Islet of Langerhans (tissue), 1 donor: Measurements from ENCODE around the gene ZNF580.

Experiments
- FAIRE-seq: peaks from one replicate; lab custom pipeline; 2011; peaks lifted over from hg19 to GRCh38; lab: Jason Lieb, UNC

ZNF580 gene

DNA sequence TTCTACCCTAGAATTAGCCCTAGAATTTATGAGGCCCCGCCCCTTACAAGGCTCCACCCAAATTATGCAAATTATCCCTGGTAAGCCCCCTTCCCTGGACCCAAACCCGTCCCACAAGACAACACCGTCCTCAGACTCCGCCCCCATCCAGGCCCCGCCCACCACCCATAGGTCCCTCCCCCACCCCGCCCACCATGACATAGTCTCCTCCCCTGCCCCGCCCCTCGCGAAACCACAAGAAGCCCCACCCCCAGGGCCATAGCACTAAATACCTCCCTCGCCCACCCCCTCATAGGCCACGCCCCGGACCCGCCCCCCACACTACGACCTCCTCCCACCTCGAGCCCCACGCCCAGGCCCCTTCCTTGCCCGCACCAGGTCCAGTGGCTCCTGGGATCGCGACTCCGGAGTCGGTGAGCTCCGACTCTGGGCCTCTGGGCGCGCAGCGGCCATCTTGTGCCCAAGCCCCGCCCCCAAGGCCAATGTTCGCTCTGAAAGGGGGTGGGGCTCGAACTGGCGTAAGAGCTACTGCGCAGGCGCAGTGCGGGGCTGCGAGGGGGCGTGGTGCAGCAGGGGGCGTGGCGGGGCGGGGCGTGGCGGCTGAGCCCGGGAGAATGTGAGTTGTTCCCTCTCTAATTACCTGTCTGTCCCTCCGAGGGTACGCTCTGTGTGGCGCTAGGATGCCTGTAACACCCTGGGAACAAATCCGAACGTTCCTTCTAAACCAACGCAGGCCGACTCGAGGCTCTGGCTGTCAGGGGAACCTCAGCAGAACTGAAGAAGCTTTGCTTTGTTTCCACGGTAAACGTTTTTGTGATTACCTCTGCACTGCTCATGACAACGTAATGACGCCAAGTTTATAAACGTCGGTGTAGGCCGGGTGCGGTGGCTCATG lies 16.4 kb upstream of the ZNF580 start, which contains the start of gene ZNF784:
ZNF784 (minus strand) TSS at position 458 of the 895 bp plus-strand sequence; CDS start at position 453, 5 bp downstream.
- no peak for FAIRE-seq

GRCh38 chr19:55625004-55625326 lies 15.8 kb upstream of the ZNF580 start:
- no peak for FAIRE-seq

DNA sequence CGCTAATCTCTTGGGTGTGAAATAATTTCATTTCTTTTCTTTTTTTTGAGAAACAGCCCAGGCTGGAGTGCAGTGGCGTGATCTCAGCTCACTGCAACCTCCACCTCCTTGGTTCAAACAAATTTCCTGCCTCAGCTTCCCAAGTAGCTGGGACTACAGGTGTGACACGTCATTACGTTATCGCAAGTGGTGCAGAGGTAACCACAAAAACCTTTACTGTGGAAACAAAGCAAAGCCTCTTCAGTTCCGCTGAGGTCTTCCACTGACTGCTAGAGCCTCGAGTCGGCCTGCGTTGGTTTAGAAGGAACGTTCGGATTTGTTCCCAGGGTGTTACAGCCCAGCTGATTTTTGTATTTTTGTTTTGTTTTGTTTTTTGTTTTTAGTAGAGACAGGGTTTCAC lies 14.5 kb upstream of the ZNF580 start:
- no peak for FAIRE-seq

DNA sequence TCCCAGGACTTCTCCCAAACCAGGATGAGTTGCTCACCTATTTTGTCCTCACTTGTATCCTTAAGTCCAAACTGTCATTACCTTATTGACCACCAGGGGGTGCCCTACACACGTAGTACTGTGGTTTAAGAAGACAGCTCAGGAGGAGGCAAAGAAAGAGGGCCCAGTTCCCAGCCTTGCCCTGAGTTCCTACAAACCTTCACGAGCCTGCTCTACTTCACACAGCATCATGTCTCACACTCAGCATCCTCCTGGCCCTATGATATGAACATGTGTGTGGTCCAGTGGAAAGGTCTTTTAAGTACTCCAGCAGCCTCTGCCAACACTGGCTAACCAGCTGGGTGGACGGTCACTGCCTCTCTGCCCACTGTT lies 8.4 kb upstream of the ZNF580 start:
- FAIRE-seq: peak; percentile 33

DNA sequence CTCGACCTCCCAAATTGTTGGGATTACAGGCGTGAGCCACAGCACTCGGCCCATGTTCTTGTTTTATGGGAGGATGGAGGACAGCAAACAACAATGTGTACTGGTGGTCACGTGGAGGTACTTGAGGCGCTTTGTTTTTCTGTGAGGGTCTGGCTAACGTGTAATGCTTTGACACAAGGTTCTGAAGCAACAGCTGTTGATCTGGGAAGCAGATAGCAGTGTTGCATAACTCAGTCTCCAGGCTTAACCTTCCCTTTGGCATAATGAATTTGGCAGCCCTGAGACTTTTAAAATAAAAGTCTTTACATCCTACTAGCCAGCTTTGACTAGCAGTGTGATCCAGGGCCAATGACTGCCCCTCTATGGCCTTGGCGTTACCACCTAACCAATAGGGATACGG lies 6.9 kb upstream of the ZNF580 start:
- FAIRE-seq: no peak

DNA sequence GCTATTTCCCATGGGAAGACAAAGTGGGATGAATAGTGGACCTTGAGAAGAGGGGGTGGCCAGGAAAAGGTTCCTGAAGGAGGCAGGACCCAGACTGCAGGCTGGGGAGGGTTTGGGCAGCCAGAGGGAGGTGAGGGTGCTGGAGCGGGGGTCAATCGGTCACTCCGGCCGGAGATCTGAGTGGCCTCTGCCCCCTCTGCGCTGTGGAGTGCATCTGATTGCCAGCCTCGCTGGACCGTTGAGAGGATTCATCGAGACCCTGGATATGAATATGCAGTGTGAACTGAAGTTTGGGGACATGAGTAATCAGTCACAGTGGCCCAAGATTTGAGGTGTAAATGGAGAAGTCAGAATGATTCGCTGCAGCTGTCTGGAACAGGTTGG lies 5.5 kb upstream of the ZNF580 start:
- FAIRE-seq: no peak

DNA sequence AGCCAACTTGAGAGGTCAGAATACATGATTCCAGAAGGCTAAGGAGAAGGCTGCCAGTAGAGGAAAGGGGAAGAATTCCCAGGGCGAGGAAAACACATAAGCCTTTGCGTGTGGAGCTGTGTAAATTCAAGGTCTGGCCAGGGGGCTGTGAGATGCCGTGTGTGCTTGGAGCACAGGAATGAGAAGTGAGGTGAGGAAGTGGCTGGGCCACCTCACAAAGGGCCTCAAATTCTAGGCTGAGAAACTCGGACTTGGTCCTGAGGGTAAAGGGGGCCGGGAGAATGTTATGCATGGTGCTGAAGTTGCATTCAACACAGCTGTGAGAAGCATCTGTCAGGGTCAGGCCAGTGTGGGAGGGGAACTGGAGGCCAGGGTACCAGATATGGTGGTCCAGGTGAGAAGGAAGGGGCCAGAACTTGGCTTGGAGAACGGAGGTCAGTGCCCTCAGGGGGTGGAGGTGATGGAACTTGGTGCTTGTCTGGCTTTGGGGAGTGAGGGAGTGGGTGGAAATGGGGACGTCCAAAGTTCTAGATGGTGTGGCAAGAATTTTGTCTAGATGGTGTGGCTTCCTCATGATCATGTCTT lies 4.9 kb upstream of the ZNF580 start:
- no peak for FAIRE-seq

GRCh38 chr19:55636723-55637122 lies 4.1 kb upstream of the ZNF580 start:
- no peak for FAIRE-seq

DNA sequence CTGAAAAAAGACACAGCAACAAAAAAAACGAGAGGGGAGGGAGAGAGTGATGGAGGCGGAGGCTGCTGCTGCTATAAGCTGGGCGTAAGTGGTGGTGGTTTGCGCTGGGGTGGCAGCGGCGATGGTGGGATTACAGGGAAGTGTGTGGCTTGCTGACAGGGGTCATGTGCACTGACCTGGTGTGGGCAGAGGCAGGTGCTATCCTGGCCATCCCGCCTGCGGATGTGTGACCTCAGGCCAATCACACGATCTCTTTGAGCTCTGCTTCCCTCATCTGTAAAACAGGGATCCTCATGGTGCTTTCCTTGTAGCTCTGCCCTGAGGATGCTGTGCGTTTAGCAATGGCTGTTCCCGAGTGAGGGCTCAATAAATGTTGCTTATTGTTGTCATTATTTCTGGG lies 3.3 kb upstream of the ZNF580 start:
- no peak for FAIRE-seq

GRCh38 chr19:55638864-55639359 lies 1.9 kb upstream of the ZNF580 start:
- FAIRE-seq: no peak

GRCh38 chr19:55640043-55640576 lies 692 bp upstream of the ZNF580 start:
- FAIRE-seq: no peak

DNA sequence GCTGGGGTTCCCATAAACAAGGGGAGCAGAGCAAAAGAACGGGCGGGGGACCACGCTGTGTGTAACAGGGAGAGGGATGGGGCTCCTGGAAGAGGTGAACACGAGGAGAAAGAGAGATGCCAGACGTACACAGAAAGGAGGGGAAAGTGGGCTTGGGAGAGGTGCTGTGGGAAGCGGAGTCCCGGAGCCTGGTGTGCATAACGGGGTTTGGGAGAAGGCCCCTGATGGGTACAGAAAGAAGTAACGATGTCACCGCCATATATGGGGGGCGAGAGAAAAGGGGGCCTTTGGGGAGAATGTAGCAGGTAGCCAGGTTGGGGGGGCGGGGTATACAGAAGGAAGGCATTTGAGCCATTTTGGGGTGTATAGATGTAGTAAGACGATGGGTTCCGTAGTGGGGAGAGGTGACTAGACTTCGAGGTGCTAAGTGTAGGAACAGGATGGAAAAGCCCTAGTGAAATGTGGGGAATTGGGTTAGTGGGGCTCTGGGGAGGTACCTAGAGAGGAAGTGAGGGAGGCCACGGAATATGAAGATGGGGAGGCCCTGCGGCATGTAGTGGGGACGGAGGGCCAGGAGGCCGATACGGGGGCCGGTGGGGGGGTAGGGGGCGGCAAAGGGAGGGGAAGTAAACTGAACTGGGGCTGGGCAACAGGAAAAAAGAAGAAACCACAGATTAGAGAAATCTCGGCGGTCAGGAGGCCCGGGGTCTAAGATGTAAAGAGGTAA lies 787 bp downstream of the ZNF580 start:
- no peak for FAIRE-seq

DNA sequence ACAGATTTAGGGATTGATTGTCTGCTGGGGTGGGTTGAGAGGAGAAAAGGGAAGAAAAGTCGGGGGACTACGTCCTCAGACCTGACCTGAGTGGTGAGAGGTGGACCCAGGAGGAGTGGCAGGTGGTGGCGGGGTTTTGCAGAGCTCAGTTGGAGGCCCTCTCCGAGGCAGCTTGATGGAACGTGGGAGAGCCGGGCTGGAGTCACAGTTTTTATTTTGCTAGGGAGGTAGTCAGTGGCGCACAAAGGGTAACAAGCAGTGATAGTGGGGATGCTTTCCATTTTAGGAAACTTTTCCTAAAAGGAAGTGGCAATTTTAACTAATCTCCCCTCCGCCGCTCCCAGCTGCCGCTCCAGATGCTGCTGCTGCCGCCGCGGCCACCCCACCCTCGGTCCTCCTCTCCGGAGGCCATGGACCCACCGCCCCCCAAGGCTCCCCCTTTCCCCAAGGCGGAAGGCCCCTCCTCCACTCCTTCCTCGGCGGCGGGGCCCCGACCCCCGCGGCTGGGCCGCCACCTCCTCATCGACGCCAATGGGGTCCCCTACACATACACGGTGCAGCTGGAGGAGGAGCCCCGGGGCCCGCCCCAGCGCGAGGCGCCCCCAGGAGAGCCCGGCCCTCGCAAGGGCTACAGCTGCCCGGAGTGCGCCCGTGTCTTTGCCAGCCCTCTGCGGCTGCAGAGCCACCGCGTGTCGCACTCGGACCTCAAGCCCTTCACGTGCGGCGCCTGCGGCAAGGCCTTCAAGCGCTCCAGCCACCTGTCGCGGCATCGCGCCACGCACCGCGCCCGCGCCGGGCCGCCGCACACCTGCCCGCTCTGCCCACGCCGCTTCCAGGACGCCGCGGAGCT lies 1.6 kb downstream of the ZNF580 start:
- no peak for FAIRE-seq

DNA sequence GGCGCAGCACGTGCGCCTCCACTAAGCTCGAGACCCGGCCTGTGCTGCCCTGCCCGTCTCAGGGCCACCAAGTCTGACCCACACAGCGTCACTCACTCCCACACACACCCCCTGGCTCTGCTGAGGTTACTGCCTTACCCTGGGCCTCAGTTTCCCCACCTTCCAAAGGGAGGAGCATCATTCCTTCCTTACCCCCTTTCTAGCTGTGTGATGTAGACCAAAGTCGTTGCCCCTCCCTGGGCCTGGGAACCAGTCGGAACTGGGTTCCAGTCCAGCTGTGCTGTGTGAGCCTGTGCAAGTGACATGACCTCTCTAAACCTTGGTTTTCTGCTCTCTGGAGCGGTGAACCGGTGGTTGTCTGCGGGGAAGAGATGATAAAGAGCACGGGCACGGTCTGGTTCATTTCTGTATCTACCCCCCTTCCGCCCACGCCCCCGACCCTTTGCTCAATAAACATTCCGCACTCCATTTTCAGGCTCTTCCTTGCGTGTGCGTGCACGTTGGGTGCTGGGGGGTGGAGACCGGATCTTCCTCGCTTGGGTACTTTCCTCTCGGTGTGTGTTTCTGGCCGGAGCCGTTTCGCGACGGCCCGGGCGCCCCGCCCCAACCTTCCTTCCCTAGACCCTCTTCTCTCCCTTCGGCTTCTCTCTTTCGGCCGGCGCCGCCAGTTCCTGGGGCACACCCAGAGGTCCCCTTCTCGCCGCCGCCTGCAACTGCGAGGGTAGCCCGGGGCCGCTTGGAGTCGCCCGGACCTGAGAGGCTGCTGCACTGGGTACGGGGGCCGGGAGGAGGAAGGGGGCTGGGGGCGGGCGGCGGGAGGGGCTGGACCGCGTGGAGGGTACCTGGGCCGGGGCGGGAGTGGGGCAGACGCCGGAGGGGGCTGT lies 2.4 kb downstream of the ZNF580 start, which contains the start of gene ZNF581:
ZNF581 (plus strand) TSS at position 647 of the 884 bp plus-strand sequence. CDS start 923 bp downstream, outside the sequence.
- no peak for FAIRE-seq

- FAIRE-seq: no peak
Observed at GRCh38 chr19:55643887-55644176, 3.0 kb downstream of the ZNF580 start.

DNA sequence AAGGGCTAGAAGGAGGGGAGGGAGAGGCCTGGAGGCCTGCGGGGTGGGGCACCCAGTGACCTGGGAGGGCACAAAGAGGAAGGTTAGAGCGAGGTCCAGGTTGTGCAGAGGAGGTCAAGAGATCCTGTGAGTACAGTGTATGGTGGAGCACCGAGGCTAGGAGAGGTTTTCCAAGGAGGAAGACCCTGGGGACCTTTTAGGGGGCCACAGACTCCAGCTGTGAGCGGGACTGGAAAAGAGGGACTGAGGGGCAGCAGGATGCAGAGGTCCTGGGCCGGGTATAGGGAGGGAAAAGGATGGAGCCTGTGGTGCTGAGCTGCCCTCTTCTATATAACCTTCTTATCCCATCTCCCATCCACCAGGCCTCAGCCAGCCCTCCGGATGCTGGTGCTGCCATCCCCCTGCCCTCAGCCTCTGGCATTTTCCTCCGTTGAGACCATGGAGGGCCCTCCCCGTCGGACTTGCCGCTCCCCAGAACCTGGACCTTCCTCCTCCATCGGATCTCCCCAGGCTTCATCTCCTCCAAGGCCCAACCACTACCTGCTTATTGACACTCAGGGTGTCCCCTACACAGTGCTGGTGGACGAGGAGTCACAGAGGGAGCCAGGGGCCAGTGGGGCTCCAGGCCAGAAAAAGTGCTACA lies 3.5 kb downstream of the ZNF580 start:
- FAIRE-seq: no peak

DNA sequence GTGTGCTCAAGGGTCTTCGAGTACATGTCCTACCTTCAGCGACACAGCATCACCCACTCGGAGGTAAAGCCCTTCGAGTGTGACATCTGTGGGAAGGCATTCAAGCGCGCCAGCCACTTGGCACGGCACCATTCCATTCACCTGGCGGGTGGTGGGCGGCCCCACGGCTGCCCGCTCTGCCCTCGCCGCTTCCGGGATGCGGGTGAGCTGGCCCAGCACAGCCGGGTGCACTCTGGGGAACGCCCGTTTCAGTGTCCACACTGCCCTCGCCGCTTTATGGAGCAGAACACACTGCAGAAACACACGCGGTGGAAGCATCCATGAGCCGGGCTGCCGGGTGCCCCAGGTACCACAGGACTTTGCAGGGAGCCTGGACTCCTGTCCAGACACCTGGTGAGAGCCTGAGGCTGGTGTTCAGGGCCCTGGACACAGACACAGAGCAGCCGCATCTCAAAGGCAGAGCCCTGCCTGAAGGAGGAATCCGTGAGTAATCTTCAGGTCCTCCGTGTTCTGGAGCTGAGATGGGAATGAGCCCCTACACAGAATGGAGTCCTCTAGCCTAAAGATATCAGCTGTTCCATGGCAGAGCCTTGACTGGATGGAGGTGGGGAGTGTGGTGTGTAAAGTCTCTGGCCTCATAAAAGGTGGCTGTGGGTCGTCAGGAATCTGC lies 4.2 kb downstream of the ZNF580 start:
- no peak for FAIRE-seq

DNA sequence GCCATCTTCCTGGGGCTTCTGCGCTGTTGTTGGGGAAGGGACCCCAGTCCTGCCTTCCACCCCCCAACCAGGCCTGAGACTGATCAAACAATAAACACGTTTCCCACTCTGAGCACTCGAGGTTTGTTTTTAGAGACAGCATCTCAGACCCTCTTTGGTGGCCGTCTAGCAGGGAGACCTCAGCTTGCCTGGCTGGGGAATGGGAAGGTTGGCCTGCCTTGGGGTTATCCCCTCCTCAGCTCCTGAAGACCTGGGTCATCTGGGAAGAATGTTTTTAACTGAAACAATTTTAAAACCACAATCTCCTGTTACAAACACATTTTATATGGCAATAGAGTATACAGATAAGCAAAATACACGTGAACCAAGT lies 4.7 kb downstream of the ZNF580 start:
- FAIRE-seq: no peak

DNA sequence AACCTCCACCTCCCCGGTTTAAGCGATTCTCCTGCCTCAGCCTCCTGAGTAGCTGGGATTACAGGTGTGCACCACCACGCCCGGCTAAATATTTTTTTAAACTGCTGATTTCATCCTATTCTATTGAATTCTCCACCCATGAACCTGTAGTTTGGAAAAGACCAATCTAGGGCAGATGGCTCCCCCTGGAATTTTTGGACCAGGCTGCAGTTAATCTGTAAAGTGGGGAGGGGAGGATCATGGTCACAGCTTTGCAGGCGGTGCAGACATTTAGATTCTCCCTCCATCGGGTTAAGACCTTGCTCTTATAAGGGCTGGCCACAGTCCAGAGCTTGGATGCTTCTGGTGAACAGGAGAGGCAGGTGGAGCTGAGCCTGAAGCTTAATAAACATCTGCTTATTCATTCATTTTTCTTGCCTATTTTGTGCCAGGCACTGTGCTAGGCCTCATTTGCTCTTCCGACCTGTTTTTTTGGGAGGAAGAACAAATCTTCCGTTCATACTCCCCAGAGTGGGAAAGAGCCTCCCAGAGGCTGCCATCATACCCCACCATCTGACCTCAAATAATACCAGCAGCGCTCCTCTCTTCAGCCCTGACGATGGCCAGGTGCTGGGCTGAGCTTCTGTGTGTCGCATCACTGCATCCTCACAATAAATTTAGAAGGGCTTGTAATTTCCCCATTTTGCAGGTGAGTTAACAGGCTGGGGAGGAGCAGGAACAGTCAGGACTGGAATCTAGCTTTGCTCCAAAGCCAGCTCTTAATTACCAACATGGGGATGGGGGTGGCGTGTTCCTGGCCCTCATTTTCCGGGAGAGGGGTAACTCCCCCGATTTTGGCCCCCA lies 6.3 kb downstream of the ZNF580 start:
- no peak for FAIRE-seq
